ENCODE data around the gene CDC16. TPM values are rescaled to one million over a fixed set of nuclear protein-coding genes. Genes with fewer than 3 reads are reported as not detected.

Gene CDC16
- total and polyA plus RNA-seq, 2 experiments from 2014 or later: 57.8 to 58.5 TPM

DNA sequence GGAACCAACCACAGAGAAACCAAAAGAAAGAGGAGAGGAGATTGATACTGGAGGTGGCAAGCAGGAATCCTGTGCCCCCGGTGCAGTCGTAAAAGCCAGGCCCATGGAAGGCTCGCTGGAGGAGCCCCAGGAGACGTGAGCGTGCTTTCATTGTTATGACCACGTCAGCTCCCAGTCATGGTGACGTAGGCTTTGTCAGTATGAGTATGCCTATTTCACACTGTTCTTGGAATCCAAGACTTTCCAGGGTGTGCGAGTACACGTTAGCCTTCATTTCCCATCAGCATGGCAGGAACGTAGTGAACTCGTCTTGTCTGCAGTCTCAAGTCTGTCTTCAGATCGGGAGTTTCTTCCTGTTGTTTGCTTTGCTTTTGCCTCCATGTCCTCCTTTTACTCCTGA is 64.2 kb downstream of the CDC16 start:
- H3K79me2 ChIP-seq: peaks cover 5% of the 10 kb centered on the region
- H3K27me3 ChIP-seq: no peaks in the 10 kb centered on the region
- TF ChIP-seq EZH2phosphoT487 (IDR thresholded peaks at IDR 0.05; ENCODE audit: low read depth, severe bottlenecking, unreplicated experiment): no peak
- TF ChIP-seq EZH2 (IDR thresholded peaks at IDR 0.05; ENCODE audit: borderline replicate concordance): no peak
- TF ChIP-seq, protein P1, sequence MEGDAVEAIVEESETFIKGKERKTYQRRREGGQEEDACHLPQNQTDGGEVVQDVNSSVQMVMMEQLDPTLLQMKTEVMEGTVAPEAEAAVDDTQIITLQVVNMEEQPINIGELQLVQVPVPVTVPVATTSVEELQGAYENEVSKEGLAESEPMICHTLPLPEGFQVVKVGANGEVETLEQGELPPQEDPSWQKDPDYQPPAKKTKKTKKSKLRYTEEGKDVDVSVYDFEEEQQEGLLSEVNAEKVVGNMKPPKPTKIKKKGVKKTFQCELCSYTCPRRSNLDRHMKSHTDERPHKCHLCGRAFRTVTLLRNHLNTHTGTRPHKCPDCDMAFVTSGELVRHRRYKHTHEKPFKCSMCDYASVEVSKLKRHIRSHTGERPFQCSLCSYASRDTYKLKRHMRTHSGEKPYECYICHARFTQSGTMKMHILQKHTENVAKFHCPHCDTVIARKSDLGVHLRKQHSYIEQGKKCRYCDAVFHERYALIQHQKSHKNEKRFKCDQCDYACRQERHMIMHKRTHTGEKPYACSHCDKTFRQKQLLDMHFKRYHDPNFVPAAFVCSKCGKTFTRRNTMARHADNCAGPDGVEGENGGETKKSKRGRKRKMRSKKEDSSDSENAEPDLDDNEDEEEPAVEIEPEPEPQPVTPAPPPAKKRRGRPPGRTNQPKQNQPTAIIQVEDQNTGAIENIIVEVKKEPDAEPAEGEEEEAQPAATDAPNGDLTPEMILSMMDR (IDR thresholded peaks at IDR 0.05; ENCODE audit: poor library complexity): no peak
- DNase-seq (ENCODE audit: low spot score): no peak
- H3K9me3 ChIP-seq (ENCODE audit: low read depth): no peaks in the 10 kb centered on the region
- H3K4me1 ChIP-seq (ENCODE audit: insufficient read depth): peaks cover 7% of the 10 kb centered on the region
- no peak overlapping the region for H3K4me3 ChIP-seq
- H3K27ac ChIP-seq: no peak overlapping the region
- H3K9me2 ChIP-seq (replicated peaks; ENCODE audit: insufficient read depth): no peaks in the 10 kb centered on the region
- H3K4me2 ChIP-seq: no peak overlapping the region
- 85% methylated on average over 12 of the region's 12 CpGs for WGBS (ENCODE audit: low lambda C conversion rate, missing lambda C conversion rate)
- H3K36me3 ChIP-seq (replicated peaks; ENCODE audit: insufficient read depth, low read depth): no peaks in the 10 kb centered on the region
- peaks cover 4% of the 10 kb centered on the region for H4K20me1 ChIP-seq (ENCODE audit: insufficient read depth, poor library complexity, severe bottlenecking)
- H2AFZ ChIP-seq: no peak overlapping the region

DNA sequence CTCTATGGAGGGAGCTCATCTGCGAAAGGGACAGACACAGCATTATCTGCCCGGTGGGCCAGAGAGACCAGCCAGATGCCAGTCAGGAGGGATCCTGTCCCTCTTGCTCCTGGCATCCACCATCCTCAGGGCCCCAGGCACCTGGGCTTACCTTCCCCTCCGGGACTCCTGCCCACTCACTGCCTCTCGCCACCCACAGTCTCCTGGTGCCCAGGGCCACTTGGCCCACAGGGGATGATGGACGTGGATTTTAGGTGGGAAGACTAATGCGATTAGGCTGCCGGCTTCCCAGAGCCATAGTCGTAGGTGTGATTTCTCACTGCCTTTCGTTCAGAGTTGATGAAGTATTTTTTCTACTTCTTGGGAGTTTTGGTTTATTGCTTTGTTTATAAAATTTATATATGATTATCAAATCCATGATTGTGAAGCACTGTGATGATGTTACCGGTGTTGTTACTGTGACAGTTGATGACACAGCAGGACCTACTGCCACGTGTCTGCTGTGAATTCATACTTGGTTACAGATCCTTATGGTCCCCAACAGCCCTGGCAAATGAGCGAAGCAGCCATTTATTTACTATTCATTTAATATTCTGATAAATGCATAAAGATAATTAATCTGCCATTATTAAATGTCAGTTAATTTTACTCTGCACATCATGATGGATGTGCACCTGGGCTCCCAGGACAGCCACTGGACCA is 65.1 kb downstream of the CDC16 start:
- no peak overlapping the region for H2AFZ ChIP-seq
- H3K27me3 ChIP-seq: no peaks in the 10 kb centered on the region
- H3K4me3 ChIP-seq: no peak overlapping the region
- no peak for DNase-seq (ENCODE audit: low spot score)
- H3K9me3 ChIP-seq (ENCODE audit: low read depth): no peaks in the 10 kb centered on the region
- no peak overlapping the region for H3K4me2 ChIP-seq
- no peaks in the 10 kb centered on the region for H3K36me3 ChIP-seq (replicated peaks; ENCODE audit: insufficient read depth, low read depth)
- H3K4me1 ChIP-seq (ENCODE audit: insufficient read depth): peaks cover 14% of the 10 kb centered on the region
- 97% methylated on average over 12 of the region's 12 CpGs for WGBS (ENCODE audit: low lambda C conversion rate, missing lambda C conversion rate)
- no peaks in the 10 kb centered on the region for H3K9me2 ChIP-seq (replicated peaks; ENCODE audit: insufficient read depth)
- H4K20me1 ChIP-seq (ENCODE audit: insufficient read depth, poor library complexity, severe bottlenecking): no peaks in the 10 kb centered on the region
- TF ChIP-seq EZH2phosphoT487 (IDR thresholded peaks at IDR 0.05; ENCODE audit: low read depth, severe bottlenecking, unreplicated experiment) (no peak), EZH2 (IDR thresholded peaks at IDR 0.05; ENCODE audit: borderline replicate concordance) (no peak)
- TF ChIP-seq, protein P1 (IDR thresholded peaks at IDR 0.05; ENCODE audit: poor library complexity): no peak
- no peak overlapping the region for H3K27ac ChIP-seq
- H3K79me2 ChIP-seq: no peaks in the 10 kb centered on the region

DNA sequence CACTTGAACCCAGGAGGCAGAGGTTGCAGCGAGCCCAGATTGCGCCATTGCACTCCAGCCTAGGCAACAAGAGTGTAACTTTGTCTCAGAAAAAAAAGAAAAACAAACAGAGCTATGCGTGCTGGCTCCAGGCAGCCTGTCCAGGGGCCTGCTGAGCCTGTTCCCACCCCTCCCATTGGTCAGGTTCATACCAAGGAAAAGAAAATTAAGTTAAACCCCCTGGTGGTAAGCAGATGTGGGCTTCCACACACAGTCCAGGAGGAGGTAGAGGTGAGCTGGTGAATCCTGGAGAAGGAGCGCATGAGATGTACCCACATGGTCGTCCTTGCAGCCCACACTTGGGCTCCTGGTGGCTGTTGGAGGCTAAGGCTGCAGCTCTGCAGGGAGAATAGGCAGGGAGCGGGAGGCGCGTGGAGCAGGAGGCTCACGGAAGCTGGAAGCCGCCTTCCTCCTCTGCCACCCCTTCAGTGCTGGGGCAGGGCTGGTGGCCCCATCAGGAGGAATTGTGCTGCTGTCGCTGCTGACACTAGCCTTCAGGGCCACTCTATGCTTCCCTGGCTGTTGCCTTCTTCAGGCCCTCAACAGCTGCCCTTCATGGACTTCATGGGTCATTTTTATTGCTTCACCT is 69.1 kb downstream of the CDC16 start:
- H3K4me2 ChIP-seq: no peak overlapping the region
- DNase-seq (ENCODE audit: low spot score): no peak
- H3K9me2 ChIP-seq (replicated peaks; ENCODE audit: insufficient read depth): no peaks in the 10 kb centered on the region
- H3K4me3 ChIP-seq: no peak overlapping the region
- H3K9me3 ChIP-seq (ENCODE audit: low read depth): no peaks in the 10 kb centered on the region
- H2AFZ ChIP-seq: no peak overlapping the region
- peak overlapping the region; percentile 87 for H3K27ac ChIP-seq
- no peaks in the 10 kb centered on the region for H3K79me2 ChIP-seq
- H4K20me1 ChIP-seq (ENCODE audit: insufficient read depth, poor library complexity, severe bottlenecking): no peaks in the 10 kb centered on the region
- H3K4me1 ChIP-seq (ENCODE audit: insufficient read depth): peaks cover 14% of the 10 kb centered on the region
- H3K36me3 ChIP-seq (replicated peaks; ENCODE audit: insufficient read depth, low read depth): no peaks in the 10 kb centered on the region
- 81% methylated on average over 11 of the region's 11 CpGs for WGBS (ENCODE audit: low lambda C conversion rate, missing lambda C conversion rate)
- TF ChIP-seq EZH2phosphoT487 (IDR thresholded peaks at IDR 0.05; ENCODE audit: low read depth, severe bottlenecking, unreplicated experiment): no peak
- TF ChIP-seq, protein P1 (IDR thresholded peaks at IDR 0.05; ENCODE audit: poor library complexity): no peak
- TF ChIP-seq EZH2 (IDR thresholded peaks at IDR 0.05; ENCODE audit: borderline replicate concordance): no peak
- no peaks in the 10 kb centered on the region for H3K27me3 ChIP-seq

Data from hepatocyte (in vitro differentiated cells).